Gastrocnemius medialis (tissue), 4 donors: Measurements from ENCODE around the gene EEFSEC. TPM values are rescaled to one million over a fixed set of nuclear protein-coding genes. Genes with fewer than 3 reads are reported as not detected.

ENCODE experiments used
- ATAC-seq, 2 donors: fragments of 150-250 bp; one replicate each; pipeline ENCODE4 v1.9.1; 2016
- DNase-seq, 2 donors: peaks; one replicate each; pipeline ENCODE4 v3.0.0-alpha.2; 2019
- H3K27ac ChIP-seq, 4 donors: fragments of 200-600 bp; sonication (generic); 1 replicate in 1 of 4; 2 replicates in 3 of 4; pipeline ENCODE4 v1.5.1; 2016 to 2018; ENCODE audit warnings: mild to moderate bottlenecking in 2 of 4, moderate library complexity in 1 of 4
- H3K27me3 ChIP-seq, 3 donors: fragments of 200-600 bp; sonication (generic) in 2 of 3; 1 replicate in 1 of 3; 2 replicates in 2 of 3; pipeline versions ENCODE4 v1.5.1 to v1.6.0; 2016 to 2019; ENCODE audit warnings: mild to moderate bottlenecking in 1 of 3, moderate library complexity in 1 of 3
- H3K36me3 ChIP-seq, 2 donors: fragments of 200-600 bp; sonication (generic) in 1 of 2; one replicate each; pipeline ENCODE4 v1.5.1; 2017 to 2018
- H3K4me1 ChIP-seq, 2 donors: fragments of 200-600 bp; sonication (generic) in 1 of 2; one replicate each; pipeline ENCODE4 v1.5.1; 2016 to 2017; ENCODE audit warnings: mild to moderate bottlenecking in 2 of 2
- H3K4me3 ChIP-seq, 4 donors: fragments of 200-600 bp; sonication (generic) in 3 of 4; 1 replicate in 1 of 4; 2 replicates in 3 of 4; pipeline ENCODE4 v1.5.1; 2016 to 2019; ENCODE audit warnings: mild to moderate bottlenecking in 2 of 4
- H3K9me3 ChIP-seq, 3 donors: fragments of 200-600 bp; sonication (generic) in 2 of 3; 1 replicate in 1 of 3; 2 replicates in 2 of 3; pipeline ENCODE4 v1.5.1; 2016 to 2019
- POLR2A ChIP-seq, 2 donors: fragments of 450-650 bp; IDR thresholded peaks; one replicate each; pipeline ENCODE4 v1.6.1; 2017; ENCODE audit warnings: antibody characterized with exemption in 2 of 2, mild to moderate bottlenecking in 2 of 2, moderate library complexity in 2 of 2
- in situ Hi-C, 4 donors: fragments of 200-750 bp; cut with MboI; loops; one replicate each; pipeline versions ENCODE4 v1.15.0 to v1.8.0; 2017; ENCODE audit warnings: low sequenced_read_pairs in 4 of 4
- intact Hi-C: fragments of 100-400 bp; cut with DNase I; formaldehyde crosslinking; loops from one replicate; pipeline ENCODE4 v1.15.1; 2023; ENCODE audit warnings: low total_unique reads
- total RNA-seq, 4 donors: library from RNA; depleted of rRNA; stranded (reverse); fragments of >200 nt; gene quantifications; one replicate each; pipeline versions ENCODE4 v1.1.0 to v1.2.3, GENCODE V29; 2016
- TF ChIP-seq, protein P1 (sequence below), 5 experiments: fragments of 450-650 bp in 3 of 5; fragments of 200-600 bp in 2 of 5; sonication (generic) in 2 of 5; IDR thresholded peaks in 4 of 5; conservative IDR thresholded peaks in 1 of 5; 1 replicate in 4 of 5; 2 replicates in 1 of 5; pipeline ENCODE4 v1.5.1; 2016 to 2019; ENCODE audit warnings: antibody characterized with exemption in 5 of 5, mild to moderate bottlenecking in 3 of 5, moderate library complexity in 3 of 5

EEFSEC gene
- total RNA-seq, 4 donors from 2014 or later: 21.0 to 29.4 (median 23.4) TPM

DNA sequence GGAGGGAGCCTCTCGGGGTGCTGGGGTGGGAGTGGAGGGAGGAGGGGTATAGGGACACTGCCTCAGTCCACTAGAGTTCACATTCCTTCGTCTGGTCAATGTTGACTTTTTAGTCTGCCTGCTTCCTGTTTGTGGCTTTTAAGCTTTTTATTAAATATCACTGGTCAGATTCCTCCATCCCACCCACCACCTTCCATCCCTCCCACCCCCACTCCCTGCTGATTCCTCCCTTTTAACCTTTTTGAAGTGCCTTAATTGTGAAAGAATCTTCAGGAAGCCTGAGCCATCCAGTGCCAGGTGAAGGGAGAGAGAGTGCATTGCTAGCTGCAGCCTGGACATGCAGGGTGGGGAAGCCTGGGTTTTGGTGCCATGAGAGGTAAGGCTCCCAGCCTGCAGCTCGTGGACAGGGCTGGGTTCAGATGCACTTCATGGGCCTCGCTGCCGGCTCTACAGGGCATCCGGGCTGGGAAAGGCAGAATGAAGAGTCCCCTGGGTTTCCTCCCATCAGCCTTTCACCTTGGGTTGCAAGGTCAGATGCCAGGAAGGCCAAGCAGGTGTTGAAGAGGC lies 207.5 kb downstream of the EEFSEC start:
- ATAC-seq (no peak), DNase-seq (no peak)
- no peak overlapping the region for H3K27ac ChIP-seq
- no peaks in the 10 kb centered on the region for H3K9me3 ChIP-seq
- TF ChIP-seq, protein P1, sequence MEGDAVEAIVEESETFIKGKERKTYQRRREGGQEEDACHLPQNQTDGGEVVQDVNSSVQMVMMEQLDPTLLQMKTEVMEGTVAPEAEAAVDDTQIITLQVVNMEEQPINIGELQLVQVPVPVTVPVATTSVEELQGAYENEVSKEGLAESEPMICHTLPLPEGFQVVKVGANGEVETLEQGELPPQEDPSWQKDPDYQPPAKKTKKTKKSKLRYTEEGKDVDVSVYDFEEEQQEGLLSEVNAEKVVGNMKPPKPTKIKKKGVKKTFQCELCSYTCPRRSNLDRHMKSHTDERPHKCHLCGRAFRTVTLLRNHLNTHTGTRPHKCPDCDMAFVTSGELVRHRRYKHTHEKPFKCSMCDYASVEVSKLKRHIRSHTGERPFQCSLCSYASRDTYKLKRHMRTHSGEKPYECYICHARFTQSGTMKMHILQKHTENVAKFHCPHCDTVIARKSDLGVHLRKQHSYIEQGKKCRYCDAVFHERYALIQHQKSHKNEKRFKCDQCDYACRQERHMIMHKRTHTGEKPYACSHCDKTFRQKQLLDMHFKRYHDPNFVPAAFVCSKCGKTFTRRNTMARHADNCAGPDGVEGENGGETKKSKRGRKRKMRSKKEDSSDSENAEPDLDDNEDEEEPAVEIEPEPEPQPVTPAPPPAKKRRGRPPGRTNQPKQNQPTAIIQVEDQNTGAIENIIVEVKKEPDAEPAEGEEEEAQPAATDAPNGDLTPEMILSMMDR (IDR thresholded peaks at IDR 0.05 in 4 of 5, conservative IDR thresholded peaks at IDR 0.05 in 1 of 5): no peak
- no peak for TF ChIP-seq POLR2A (IDR thresholded peaks at IDR 0.05)
- intact Hi-C loops: no loop called here
- peaks cover 9 to 23% of the 10 kb centered on the region in 2 donors for H3K4me1 ChIP-seq
- H3K27me3 ChIP-seq: no peaks in the 10 kb centered on the region
- peaks cover 0 to 6% of the 10 kb centered on the region in 2 donors for H3K36me3 ChIP-seq
- no peak overlapping the region for H3K4me3 ChIP-seq
- in situ Hi-C loops: no loop called here

DNA sequence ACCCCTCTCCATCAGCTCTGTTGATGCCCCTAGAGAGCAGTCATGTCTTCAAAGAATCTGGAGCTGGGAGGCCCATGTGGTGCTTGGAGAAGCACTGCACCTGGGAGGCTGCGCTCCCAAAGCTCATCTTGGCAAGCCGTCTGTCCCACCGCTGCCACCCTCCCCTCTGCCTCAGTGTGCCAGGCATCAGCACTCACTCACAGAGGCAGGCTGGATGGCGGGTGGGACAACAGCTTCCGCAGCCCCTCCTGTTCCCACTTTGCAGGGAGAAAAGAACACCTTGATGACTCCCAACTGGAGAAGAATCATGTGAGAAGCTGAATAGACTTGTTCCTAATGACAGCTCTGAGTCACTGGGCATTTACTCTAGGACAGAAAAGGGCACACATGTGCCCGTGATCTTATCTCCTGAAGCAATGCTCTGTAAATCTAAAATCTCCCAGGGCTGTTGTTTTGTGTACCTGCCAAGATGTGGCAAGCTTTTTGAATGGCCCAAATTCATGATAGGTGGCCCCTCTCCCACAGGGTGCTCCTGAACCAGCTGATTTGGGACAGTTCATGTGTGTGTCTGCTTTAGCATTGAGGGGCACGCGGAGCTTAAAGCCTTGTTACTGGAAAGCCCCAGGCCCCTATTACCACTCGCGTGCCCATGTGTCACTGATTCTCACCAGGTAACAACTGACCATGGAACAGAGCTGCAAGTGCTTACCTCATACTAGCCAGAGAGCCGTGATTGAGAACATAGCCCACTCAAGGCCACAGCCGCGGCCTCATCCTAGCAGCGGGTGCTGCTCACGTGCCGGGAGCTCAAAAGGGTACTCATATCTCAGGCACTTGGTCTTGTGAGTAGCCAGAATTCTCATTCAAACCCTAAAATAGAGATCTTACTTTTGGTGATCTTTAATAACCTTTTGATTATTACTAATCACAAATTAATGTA lies 209.0 kb downstream of the EEFSEC start:
- ATAC-seq (peak; percentile 32 to 61), DNase-seq (no peak)
- TF ChIP-seq, protein P1 (IDR thresholded peaks at IDR 0.05 in 4 of 5, conservative IDR thresholded peaks at IDR 0.05 in 1 of 5): no peak
- no peak for TF ChIP-seq POLR2A (IDR thresholded peaks at IDR 0.05)
- Histone ChIP-seq H3K4me1 (peaks cover 21 to 31% of the 10 kb centered on the region in 2 donors), H3K27ac (no peak overlapping the region), H3K4me3 (no peak overlapping the region), H3K27me3 (no peaks in the 10 kb centered on the region), H3K36me3 (peaks cover 0 to 6% of the 10 kb centered on the region in 2 donors), H3K9me3 (no peaks in the 10 kb centered on the region)
- intact Hi-C loops: no loop called here
- in situ Hi-C loops: no loop called here

DNA sequence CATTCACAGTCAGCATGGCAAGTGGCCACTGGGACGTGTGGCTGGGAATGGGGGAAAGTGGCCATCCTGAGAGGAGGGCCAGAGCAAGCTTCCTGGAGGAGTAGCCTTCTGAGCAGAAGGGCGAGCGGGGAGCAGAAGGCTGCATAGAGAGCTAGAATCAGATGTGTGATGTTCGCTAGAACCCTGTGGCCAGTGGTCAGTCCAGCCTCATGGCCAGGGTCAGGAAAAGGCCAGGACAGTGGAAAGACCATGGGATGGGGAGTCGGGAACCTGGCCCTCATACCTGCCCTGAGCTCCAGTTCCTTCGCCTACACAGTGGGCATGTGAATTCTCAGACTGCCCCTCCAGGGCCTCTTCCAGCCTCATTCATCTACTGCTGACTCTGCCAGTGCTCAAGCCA lies 211.0 kb downstream of the EEFSEC start:
- H3K27me3 ChIP-seq: no peaks in the 10 kb centered on the region
- no peak overlapping the region for H3K4me3 ChIP-seq
- ATAC-seq (no peak), DNase-seq (no peak)
- TF ChIP-seq, protein P1 (IDR thresholded peaks at IDR 0.05 in 4 of 5, conservative IDR thresholded peaks at IDR 0.05 in 1 of 5): no peak
- no peak for TF ChIP-seq POLR2A (IDR thresholded peaks at IDR 0.05)
- H3K9me3 ChIP-seq: no peaks in the 10 kb centered on the region
- peak overlapping the region in 1 of 4 donors; percentile 85 for H3K27ac ChIP-seq
- no peaks in the 10 kb centered on the region for H3K36me3 ChIP-seq
- in situ Hi-C loops (no loop called here), intact Hi-C loops (no loop called here)
- peaks cover 37 to 51% of the 10 kb centered on the region in 2 donors for H3K4me1 ChIP-seq

DNA sequence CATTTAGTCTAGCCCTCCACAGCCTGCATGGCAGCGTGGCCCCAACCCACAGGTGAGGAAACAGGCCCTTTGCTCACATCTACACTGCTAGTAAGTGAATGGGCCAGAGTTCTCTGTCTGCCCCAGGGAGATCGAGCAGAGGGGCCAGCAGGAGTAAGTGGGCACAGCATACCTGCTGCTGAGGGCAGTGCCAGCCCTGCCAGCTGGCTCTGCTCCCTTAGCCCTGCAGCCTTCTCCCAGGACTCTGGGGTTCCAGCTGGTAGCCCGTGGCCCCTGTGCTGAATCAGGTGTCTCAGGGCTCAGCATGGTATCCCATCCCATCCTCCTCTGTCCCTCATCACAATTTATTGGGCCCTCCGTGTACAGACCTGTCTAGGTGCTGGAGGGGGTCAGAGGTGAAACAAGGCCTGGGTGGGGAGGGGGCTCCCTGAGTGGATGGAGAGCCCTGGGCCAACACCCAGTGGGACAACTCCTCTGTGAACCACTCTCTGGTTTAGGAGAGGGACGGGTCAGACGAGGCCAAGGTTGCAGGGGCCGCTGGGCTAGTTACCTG lies 211.6 kb downstream of the EEFSEC start:
- TF ChIP-seq POLR2A (IDR thresholded peaks at IDR 0.05): no peak
- TF ChIP-seq, protein P1 (IDR thresholded peaks at IDR 0.05 in 4 of 5, conservative IDR thresholded peaks at IDR 0.05 in 1 of 5): no peak
- DNase-seq: no peak
- no peaks in the 10 kb centered on the region for H3K9me3 ChIP-seq
- in situ Hi-C loops (no loop called here), intact Hi-C loops (no loop called here)
- H3K36me3 ChIP-seq: no peaks in the 10 kb centered on the region
- H3K27me3 ChIP-seq: no peaks in the 10 kb centered on the region
- no peak for ATAC-seq
- no peak overlapping the region for H3K4me3 ChIP-seq
- H3K4me1 ChIP-seq: peaks cover 43 to 57% of the 10 kb centered on the region in 2 donors
- H3K27ac ChIP-seq: peak overlapping the region in 3 of 4 donors; percentile 66 to 85 (median 80)
